Vagina (tissue), 2 donors: ENCODE results near the gene GPR158.

Experiments used
- CTCF ChIP-seq, 3 experiments: fragments of 450-650 bp in 2 of 3; fragments of 200-600 bp in 1 of 3; sonication (generic) in 1 of 3; IDR thresholded peaks; one replicate each; pipeline ENCODE4 v1.5.1; 2017 to 2019; ENCODE audit warnings: antibody characterized with exemption in 3 of 3, mild to moderate bottlenecking in 2 of 3, moderate library complexity in 2 of 3
- POLR2A ChIP-seq, 2 donors: fragments of 450-650 bp; IDR thresholded peaks; one replicate each; pipeline ENCODE4 v1.6.1; 2017; ENCODE audit warnings: antibody characterized with exemption in 2 of 2, mild to moderate bottlenecking in 2 of 2, moderate library complexity in 2 of 2

- TF ChIP-seq CTCF (IDR thresholded peaks at IDR 0.05) = no peak
- TF ChIP-seq POLR2A (IDR thresholded peaks at IDR 0.05) = no peak
Measured at GRCh38 chr10:25280076-25280475, 105.3 kb downstream of the GPR158 start.
